GM20431 (cell line): ENCODE measurements around the gene SYTL1.

Experiments
- in situ Hi-C: fragments of 300-500 bp; cut with MseI, MboI; formaldehyde crosslinking; loops from one replicate; pipeline ENCODE4 v1.15.0; 2020; ENCODE audit warnings: low sequenced_read_pairs; ENCODE audit not compliant: unreplicated experiment

The SYTL1 gene

GRCh38 chr1:27314737-27315136, 27.1 kb upstream of the SYTL1 start:
- in situ Hi-C loops = no loop called here

GRCh38 chr1:27316860-27317259, 25.0 kb upstream of the SYTL1 start:
- in situ Hi-C loops = no loop called here

DNA sequence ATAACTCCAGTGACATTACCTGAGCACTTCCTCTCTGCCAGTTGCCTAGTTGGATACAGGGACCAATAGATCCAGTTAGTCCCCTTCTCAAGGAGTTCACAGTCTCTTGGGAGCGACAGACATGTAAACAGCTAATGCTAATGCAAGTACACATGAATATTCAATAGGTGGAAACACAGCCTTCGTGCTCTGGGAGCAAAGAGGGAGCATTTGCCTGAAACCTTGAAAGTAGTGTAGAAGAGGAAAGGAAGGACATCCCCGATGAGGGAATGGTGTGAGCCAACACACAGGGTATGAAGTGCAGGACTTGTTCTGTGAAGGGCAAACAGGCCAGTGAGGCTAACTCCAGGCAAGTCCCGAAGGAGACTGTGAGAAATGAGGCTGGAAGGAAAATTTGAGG, 23.7 kb upstream of the SYTL1 start:
- in situ Hi-C loops = no loop called here

GRCh38 chr1:27318596-27318995, 23.2 kb upstream of the SYTL1 start:
- in situ Hi-C loops = no loop called here

DNA sequence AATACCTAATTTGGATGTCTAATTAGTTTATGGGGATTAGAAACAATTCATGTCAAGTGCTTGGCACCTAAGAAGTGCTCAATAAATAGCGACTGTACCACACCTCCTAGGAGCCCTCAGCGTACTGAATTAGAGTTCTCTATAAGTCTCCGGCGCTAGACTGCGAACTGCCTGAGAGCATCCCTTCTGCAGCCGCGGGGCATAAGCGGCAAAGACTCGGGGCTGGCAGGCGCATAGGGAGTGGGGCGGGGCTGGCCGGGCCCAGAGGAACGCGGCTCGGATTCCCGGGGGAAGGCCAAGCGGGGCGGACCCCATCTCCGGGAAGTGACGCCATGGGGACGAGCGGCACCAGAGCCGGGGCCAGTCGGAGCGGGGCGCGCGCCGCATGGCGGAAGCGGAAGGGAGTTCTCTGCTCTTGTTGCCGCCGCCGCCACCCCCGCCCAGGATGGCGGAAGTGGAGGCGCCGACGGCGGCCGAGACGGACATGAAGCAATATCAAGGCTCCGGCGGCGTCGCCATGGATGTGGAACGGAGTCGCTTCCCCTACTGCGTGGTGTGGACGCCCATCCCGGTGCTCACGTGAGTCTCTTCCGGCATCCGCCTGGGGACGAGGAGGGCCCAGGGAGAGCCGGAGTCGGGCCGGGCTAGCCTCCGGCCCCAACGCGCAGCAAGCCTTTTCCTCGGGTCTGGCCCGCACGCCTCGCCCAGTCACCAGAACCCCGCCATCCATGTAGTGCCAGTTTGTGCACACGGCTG, 19.8 kb upstream of the SYTL1 start, which contains the start of gene TMEM222:
Gene TMEM222, plus strand, starts transcription at position 351 of the 756 bp plus-strand sequence. Its CDS starts 35 bp downstream, at position 386.
- in situ Hi-C loops = no loop called here

DNA sequence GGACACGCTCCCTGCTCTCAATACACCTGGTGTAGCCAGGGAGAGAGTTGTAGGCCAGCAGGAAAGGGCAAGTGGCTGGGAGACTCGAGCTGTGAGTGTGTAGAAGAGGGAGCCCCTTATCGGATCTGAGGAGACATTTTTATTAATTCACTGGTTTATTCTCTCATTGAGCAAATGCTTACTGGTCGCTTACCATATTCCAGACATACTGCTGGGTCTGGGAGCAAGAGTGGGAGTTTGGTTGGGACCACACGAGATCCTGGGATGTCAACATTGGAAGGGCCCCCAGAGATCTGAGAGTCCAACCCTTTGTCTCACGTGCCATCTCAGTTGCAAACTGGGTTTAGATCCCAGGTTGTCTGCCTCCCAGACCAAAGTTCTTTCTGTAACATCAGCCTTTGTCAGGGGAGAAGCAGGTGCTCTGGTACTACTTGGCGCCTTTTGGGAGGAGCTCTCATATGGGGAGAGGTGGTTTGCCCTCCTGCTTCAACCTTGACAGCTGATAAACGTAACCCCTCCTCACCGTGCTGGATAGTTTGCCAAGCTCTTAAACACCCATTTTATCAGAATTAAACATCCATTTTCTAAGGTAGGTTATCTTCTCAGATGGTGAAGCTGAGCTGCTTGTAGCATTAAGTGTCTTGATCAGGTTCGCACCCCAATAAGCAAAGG, 19.1 kb upstream of the SYTL1 start:
- in situ Hi-C loops = no loop called here

GRCh38 chr1:27325286-27325685, 16.5 kb upstream of the SYTL1 start:
- in situ Hi-C loops = no loop called here

GRCh38 chr1:27327964-27328363, 13.9 kb upstream of the SYTL1 start:
- in situ Hi-C loops = no loop called here

DNA sequence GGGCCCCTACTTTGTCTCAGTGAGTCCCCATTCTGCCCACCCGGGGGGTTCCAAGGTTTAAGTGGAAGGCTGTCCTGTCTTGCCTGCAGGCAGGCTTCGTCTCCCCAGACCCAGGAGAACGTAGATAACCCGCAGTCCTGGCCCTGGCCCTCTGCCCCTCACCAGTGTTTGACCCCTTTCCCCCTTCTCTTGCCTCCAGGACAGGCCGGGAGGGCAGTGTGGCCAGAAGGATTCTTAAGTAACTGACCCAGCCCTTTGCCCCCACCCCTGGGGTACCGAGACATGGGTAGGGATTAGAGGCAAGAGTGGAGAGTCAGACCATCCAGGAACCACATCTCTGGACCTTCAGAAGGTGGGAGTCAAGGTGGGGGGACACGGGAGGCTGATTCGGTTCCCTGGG, 11.0 kb upstream of the SYTL1 start:
- in situ Hi-C loops = no loop called here

- in situ Hi-C loops = no loop called here
Observed at GRCh38 chr1:27331426-27331825, 10.4 kb upstream of the SYTL1 start.

DNA sequence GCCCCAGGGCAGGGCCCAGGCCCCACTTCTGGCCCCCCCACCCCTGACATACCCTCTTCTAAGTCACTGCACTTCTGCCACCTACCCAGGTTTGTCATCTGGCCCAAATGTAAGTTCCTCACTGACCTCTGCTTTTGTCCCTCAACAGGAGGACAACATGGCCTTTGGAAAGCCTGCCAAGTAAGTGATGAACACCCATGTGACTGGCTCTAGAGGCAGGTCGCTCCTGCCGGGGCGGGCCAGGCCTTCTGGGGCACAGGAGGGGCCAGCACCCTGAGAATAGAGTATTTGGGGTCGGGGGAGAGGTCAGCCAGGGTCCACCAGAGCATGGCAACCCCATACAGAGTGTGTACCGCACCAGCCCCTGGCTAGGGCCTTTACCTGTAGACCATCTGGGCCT, 9.9 kb upstream of the SYTL1 start:
- in situ Hi-C loops = no loop called here

DNA sequence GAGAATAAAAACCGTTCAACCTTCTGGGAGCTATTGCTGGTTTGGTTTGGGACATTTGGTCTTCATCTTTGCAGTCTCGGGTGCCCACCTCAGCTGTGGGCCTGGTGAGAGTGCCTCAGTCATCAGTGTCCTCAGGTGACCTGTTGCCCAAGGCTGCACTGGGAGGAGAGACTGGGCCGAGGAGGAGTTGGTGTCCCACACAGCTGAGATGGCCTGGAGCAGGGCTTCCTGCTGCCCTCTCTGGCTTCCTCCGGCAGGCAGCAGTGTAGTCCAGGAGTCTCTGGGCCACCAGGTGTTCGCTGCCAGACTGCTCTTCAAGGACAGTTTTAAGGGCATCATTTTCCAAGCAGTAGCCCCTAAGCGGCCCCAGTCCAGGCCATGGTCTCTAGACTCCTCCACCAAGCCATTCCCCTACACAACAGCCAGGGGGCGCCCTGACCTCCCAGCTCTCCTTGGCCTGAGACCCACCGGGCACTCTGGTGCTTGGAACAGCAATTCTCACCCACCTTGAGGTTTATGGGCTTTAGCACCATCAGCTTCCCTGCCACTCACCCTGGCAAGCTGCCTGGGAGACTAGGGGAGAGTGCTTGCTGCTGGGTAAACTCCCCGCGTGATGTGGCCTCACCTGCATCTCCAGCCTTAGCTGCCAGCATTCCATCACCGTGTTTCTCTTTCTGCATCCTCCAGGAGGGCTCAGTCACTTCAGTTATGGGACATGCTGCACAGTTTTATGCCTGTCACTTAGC, 9.1 kb upstream of the SYTL1 start:
- in situ Hi-C loops = no loop called here

- in situ Hi-C loops = no loop called here
Observed at GRCh38 chr1:27333717-27334279, 8.0 kb upstream of the SYTL1 start.

GRCh38 chr1:27335506-27336422, 6.1 kb upstream of the SYTL1 start:
- in situ Hi-C loops = no loop called here

DNA sequence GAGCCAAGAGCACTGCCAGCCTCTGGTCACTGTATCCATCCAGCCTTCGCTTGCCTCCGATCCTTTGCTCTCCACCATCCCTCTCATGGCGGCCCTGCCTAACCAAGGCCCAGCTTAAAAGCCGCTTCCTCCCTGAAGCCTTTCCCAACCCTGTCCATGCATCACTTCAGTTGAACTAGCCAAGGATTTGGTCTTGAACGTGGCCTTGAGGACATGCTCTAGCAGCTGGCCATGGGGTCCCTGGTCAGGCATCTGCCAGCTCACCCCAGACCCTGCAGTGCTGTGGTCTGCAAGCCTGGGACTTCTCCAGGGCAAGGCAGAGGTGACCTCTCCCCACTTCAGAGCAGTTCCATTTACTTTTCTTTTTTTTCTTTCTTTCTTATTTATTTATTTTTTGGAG, 5.1 kb upstream of the SYTL1 start:
- in situ Hi-C loops = no loop called here

GRCh38 chr1:27338751-27339150, 3.1 kb upstream of the SYTL1 start:
- in situ Hi-C loops = no loop called here

- in situ Hi-C loops = no loop called here
Observed at GRCh38 chr1:27339213-27339612, 2.6 kb upstream of the SYTL1 start.

- in situ Hi-C loops = no loop called here
Observed at GRCh38 chr1:27342391-27342777, 562 bp downstream of the SYTL1 start.

- in situ Hi-C loops = no loop called here
Observed at GRCh38 chr1:27342778-27343638, 1.2 kb downstream of the SYTL1 start.
